ENCODE results near the gene GRAMD4. TPM values are rescaled to one million over a fixed set of nuclear protein-coding genes. Genes with fewer than 3 reads are reported as not detected.
A peak's percentile ranks its signal among the peaks of the same experiment; 100 is the strongest.

GRAMD4 gene
- total RNA-seq, 2 donors from 2014 or later: 33.8 to 42.4 TPM

- Mint-ChIP-seq H3K27ac (peak overlapping the region in 1 of 2 donors; percentile 93), H3K36me3 (peaks cover 0 to 9% of the 10 kb centered on the region in 2 donors)
- no peak for ATAC-seq
Measured at GRCh38 chr22:46675938-46676337, 55.8 kb downstream of the GRAMD4 start.

DNA sequence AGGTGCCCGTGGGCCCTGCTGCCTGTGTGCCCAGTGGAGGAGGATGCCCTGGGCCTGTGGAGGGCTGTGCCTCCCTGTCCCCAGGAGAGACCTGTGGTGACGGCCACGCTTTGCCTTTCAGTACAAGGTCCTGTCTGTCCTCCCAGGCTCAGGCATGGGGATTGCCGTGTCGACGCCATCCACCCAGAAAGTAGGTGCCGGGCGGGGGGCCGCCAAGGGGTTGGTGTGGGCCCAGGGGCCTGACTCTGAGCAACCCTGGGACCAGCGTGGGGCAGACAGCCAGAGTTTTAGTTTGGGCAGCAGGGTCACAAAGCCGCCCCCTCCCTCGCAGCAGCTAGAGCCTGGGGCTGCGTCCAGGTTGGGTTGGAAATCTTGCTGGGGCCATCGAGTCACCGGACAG, 56.3 kb downstream of the GRAMD4 start:
- Mint-ChIP-seq H3K36me3 (peaks cover 0 to 9% of the 10 kb centered on the region in 2 donors), H3K27ac (peak overlapping the region; percentile 74 to 93), H3K9me3 (no peaks in the 10 kb centered on the region)
- ATAC-seq (no peak), DNase-seq (ENCODE audit: low spot score in 2 of 2) (no peak)

More at GRCh38 chr22:46675938-46676337, 55.8 kb downstream of the GRAMD4 start:
- H3K9me3 Mint-ChIP-seq: no peaks in the 10 kb centered on the region
- no peak for DNase-seq (ENCODE audit: low spot score in 2 of 2)

- H3K9me3 Mint-ChIP-seq: no peaks in the 10 kb centered on the region
- no peak for ATAC-seq
- peak overlapping the region; percentile 74 to 93 for H3K27ac Mint-ChIP-seq
- peaks cover 0 to 9% of the 10 kb centered on the region in 2 donors for H3K36me3 Mint-ChIP-seq
- no peak for DNase-seq (ENCODE audit: low spot score in 2 of 2)
Measured at GRCh38 chr22:46676881-46677280, 56.7 kb downstream of the GRAMD4 start.

DNA sequence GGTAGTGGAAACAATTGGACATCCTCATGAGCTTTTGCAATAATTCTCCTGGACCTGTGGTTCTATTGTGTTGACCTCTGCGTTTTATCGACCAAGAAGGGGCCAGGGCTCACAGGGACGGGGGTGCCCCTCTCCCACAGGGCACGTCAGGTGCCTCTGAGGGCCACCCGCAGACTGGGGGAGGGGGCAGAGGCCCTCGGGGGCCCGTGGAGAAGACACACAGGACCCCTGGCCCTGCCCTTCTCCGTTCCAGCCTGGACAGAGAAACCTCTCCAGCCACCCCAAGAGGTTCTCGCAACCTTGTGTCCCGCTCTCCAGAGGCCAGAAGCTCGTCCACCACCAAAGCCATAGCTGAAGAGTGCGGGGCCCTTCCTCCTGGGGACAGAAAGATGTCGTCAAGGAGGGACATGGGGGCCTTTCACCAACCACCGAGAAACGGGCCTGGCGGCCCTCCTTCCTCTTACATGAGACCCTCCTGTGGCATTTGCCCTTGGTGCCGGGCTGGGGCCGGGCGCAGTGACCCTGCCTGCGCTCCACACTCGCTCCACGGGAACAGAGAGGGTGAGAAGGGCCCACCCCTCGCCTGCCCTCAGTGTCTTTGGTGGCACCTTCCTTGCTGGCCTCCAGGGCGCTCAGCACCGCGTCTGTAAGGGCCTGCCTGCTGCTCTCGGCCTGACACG, 57.3 kb downstream of the GRAMD4 start:
- no peak for DNase-seq (ENCODE audit: low spot score in 2 of 2)
- peaks cover 0 to 9% of the 10 kb centered on the region in 2 donors for H3K36me3 Mint-ChIP-seq
- H3K9me3 Mint-ChIP-seq: no peaks in the 10 kb centered on the region
- peak overlapping the region; percentile 77 to 93 for H3K27ac Mint-ChIP-seq
- ATAC-seq: no peak

- ATAC-seq: no peak
Measured at GRCh38 chr22:46678003-46678657, 57.9 kb downstream of the GRAMD4 start.

DNA sequence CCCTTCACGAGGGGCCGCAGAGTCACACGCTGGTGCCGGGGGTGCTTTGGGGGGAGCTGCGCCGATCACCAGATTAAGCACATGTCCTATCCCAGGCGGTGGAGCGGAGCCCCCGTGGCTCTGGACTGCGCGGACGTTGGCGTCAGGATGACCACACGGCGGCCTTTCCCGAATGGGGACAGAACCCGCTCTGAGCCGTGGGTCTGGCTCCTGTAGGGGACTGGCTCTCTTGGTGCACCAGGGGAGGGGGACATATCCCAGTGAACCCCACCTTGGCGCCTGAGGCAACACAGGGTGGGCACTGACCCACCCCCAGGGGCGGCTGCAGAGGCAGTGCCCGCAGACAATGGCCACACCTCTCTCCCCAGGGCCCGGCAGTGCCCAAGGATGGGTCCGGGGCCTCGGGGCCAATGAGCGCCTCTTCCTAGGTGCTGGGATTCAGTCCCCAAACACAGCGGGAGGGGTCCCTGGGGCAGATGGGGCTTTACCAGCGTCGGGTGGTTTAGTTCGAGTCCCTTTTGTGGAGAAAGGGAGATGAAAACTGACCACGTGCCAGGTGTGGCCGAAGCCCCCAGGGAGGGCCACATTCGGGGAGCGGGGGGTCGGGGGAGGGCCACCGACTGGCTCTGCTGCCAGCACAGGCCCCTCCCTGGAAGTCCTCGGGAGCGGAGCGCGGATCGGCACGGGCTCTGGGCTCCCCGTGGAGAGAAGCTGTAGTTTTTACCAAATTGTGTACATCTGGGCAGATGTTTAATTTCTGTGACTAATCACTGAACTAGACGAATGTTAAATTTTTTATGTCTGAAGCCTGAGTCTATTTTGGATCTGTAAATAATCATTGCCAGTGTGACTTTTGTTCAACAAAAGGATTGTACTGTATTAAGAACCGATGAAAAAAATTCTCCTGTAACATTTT, 58.9 kb downstream of the GRAMD4 start:
- DNase-seq (ENCODE audit: low spot score in 2 of 2): no peak
- no peak for ATAC-seq
- H3K9me3 Mint-ChIP-seq: no peaks in the 10 kb centered on the region
- peak overlapping the region; percentile 50 to 72 for H3K27ac Mint-ChIP-seq
- H3K36me3 Mint-ChIP-seq: peaks cover 0 to 5% of the 10 kb centered on the region in 2 donors

More at GRCh38 chr22:46678003-46678657, 57.9 kb downstream of the GRAMD4 start:
- Mint-ChIP-seq H3K36me3 (peaks cover 0 to 9% of the 10 kb centered on the region in 2 donors), H3K27ac (peak overlapping the region; percentile 77 to 93), H3K9me3 (no peaks in the 10 kb centered on the region)
- DNase-seq (ENCODE audit: low spot score in 2 of 2): no peak

GRCh38 chr22:46679706-46680269, 59.6 kb downstream of the GRAMD4 start:
- ATAC-seq (no peak), DNase-seq (ENCODE audit: low spot score in 2 of 2) (no peak)
- Mint-ChIP-seq H3K9me3 (no peaks in the 10 kb centered on the region), H3K27ac (no peak overlapping the region), H3K36me3 (peaks cover 0 to 5% of the 10 kb centered on the region in 2 donors)

- peaks cover 0 to under 1% of the 10 kb centered on the region in 2 donors for H3K36me3 Mint-ChIP-seq
- DNase-seq (ENCODE audit: low spot score in 2 of 2) (peak in 1 of 2 donors; percentile 30), ATAC-seq (peak; percentile 37 to 39)
- H3K27ac Mint-ChIP-seq: peak overlapping the region in 1 of 2 donors; percentile 59
- H3K9me3 Mint-ChIP-seq: no peaks in the 10 kb centered on the region
Measured at GRCh38 chr22:46681010-46681409, 60.8 kb downstream of the GRAMD4 start.

- no peaks in the 10 kb centered on the region for H3K9me3 Mint-ChIP-seq
- no peak for DNase-seq (ENCODE audit: low spot score in 2 of 2)
- peaks cover 0 to 5% of the 10 kb centered on the region in 2 donors for H3K36me3 Mint-ChIP-seq
- no peak for ATAC-seq
- peak overlapping the region in 1 of 2 donors; percentile 59 for H3K27ac Mint-ChIP-seq
Measured at GRCh38 chr22:46682011-46682731, 62.0 kb downstream of the GRAMD4 start.

DNA sequence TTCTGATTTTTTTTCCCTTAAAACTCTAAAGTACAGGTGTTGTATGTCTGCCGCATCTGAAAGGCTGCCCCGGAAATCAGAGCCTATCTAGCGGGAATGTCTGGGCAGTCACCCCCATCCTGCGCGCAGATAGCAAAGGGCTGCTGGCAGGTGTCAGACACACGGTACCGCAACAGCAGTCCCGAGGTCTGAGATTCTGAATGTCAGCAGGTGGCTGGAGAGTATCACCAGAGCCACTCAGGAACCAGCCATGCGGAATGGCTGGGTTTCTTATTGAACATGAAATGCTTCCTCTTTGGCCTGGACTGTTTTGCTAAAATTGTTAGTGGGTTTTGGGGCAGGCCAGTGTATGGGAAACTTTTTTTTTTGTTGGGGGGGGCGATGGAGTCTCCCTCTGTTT, 64.5 kb downstream of the GRAMD4 start:
- H3K36me3 Mint-ChIP-seq: peaks cover 0 to 5% of the 10 kb centered on the region in 2 donors
- no peaks in the 10 kb centered on the region for H3K9me3 Mint-ChIP-seq
- no peak overlapping the region for H3K27ac Mint-ChIP-seq
- no peak for ATAC-seq
- DNase-seq (ENCODE audit: low spot score in 2 of 2): no peak

GRCh38 chr22:46686221-46687047, 66.2 kb downstream of the GRAMD4 start:
- Mint-ChIP-seq H3K36me3 (peaks cover 2 to 5% of the 10 kb centered on the region in 2 donors), H3K27ac (peak overlapping the region; percentile 51 to 87), H3K9me3 (no peaks in the 10 kb centered on the region)
- DNase-seq (ENCODE audit: low spot score in 2 of 2) (no peak), ATAC-seq (no peak)

- DNase-seq (ENCODE audit: low spot score in 2 of 2) (no peak), ATAC-seq (no peak)
- H3K9me3 Mint-ChIP-seq: no peaks in the 10 kb centered on the region
- H3K36me3 Mint-ChIP-seq: peaks cover 5 to 6% of the 10 kb centered on the region in 2 donors
- no peak overlapping the region for H3K27ac Mint-ChIP-seq
Measured at GRCh38 chr22:46687048-46687444, 66.9 kb downstream of the GRAMD4 start.

- DNase-seq (ENCODE audit: low spot score in 2 of 2) (no peak), ATAC-seq (no peak)
- Mint-ChIP-seq H3K36me3 (peaks cover 5 to 6% of the 10 kb centered on the region in 2 donors), H3K9me3 (no peaks in the 10 kb centered on the region), H3K27ac (no peak overlapping the region)
Measured at GRCh38 chr22:46687460-46687859, 67.3 kb downstream of the GRAMD4 start.

DNA sequence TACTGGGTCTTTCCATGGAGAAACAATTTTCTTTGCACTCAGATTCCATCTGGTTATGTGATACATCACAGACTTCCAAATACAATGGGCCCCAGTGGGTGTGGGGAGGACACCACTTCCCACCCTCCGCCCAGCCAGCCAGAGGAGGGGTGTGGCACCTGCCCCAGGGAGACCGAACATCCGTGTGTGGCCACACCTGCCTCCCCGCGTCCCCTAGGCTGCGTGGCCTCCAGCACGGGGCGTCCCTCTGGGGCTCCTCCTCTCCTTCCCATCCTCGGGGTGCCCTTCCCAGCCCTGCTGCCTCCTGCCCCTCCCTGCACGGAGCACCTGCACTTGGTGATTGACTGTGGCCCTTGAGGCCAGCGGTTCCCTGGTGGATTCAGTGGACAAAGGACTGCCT, 68.8 kb downstream of the GRAMD4 start:
- DNase-seq (ENCODE audit: low spot score in 2 of 2) (no peak), ATAC-seq (peak in 1 of 2 donors; percentile 16)
- H3K36me3 Mint-ChIP-seq: peaks cover 5 to 6% of the 10 kb centered on the region in 2 donors
- no peaks in the 10 kb centered on the region for H3K9me3 Mint-ChIP-seq
- H3K27ac Mint-ChIP-seq: peak overlapping the region; percentile 64 to 66

- DNase-seq (ENCODE audit: low spot score in 2 of 2) (no peak), ATAC-seq (no peak)
- Mint-ChIP-seq H3K9me3 (no peaks in the 10 kb centered on the region), H3K27ac (no peak overlapping the region), H3K36me3 (peaks cover 6 to 10% of the 10 kb centered on the region in 2 donors)
Measured at GRCh38 chr22:46690146-46690545, 70.0 kb downstream of the GRAMD4 start.

All from activated naive CD4-positive, alpha-beta T cell treated with anti-CD3 and anti-CD28 coated beads, Interleukin-2, amount 50 U/mL, for 72 hours (primary cell).